OCI-LY3 (cell line): ENCODE data around the gene LRRC37A.
"Not testable (repeated sequence)": the region's sequence is repeated elsewhere in the genome, so short reads cannot be mapped to it uniquely, and the experiment has no call there.

Experiments used
- EZH2phosphoT487 ChIP-seq: fragments of 200-600 bp; shearing (Covaris generic); IDR thresholded peaks from 2 replicates; pipeline ENCODE4 v1.6.1; 2018; ENCODE audit warnings: antibody characterized with exemption, mixed run types, low read depth
- TF ChIP-seq, protein P1 (sequence below): fragments of 200-600, 300-600 bp; sonication (generic); IDR thresholded peaks from 2 replicates; pipeline ENCODE4 v1.5.1; 2014; ENCODE audit warnings: antibody characterized with exemption, low read length, low read depth

DNA sequence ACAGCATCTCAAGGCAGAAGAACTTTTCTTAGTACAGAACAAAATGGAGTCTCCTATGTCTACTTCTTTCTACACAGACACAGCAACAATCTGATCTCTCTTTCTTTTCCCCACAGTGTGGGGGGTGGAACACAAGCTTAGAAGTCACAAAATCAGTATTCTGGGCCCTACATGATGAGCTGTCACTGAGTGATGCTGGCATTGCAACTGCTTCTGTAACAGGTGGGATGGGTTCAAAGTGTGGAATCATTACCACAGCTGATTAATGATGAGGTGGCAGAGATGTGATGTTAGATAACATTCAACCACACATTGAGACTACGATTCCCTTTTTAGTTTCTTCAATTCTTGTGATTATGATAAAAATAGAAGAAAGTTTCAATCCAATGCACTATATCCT is 10.5 kb upstream of the LRRC37A start:
- TF ChIP-seq, protein P1, sequence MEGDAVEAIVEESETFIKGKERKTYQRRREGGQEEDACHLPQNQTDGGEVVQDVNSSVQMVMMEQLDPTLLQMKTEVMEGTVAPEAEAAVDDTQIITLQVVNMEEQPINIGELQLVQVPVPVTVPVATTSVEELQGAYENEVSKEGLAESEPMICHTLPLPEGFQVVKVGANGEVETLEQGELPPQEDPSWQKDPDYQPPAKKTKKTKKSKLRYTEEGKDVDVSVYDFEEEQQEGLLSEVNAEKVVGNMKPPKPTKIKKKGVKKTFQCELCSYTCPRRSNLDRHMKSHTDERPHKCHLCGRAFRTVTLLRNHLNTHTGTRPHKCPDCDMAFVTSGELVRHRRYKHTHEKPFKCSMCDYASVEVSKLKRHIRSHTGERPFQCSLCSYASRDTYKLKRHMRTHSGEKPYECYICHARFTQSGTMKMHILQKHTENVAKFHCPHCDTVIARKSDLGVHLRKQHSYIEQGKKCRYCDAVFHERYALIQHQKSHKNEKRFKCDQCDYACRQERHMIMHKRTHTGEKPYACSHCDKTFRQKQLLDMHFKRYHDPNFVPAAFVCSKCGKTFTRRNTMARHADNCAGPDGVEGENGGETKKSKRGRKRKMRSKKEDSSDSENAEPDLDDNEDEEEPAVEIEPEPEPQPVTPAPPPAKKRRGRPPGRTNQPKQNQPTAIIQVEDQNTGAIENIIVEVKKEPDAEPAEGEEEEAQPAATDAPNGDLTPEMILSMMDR, result not testable (repeated sequence)
- TF ChIP-seq EZH2phosphoT487, result not testable (repeated sequence)
